HepG2 (cell line): ENCODE results near the gene TMEM135. TPM values are rescaled to one million over a fixed set of nuclear protein-coding genes. Genes with fewer than 3 reads are reported as not detected.

Source experiments
- ADNP ChIP-seq: sonication (generic); formaldehyde crosslinking; IDR thresholded peaks from 2 replicates; pipeline ENCODE4 v1.4.0; 2020; ENCODE audit warnings: missing genetic modification reagents
- CSRNP2 ChIP-seq: sonication (generic); formaldehyde crosslinking; conservative IDR thresholded peaks from 2 replicates; pipeline ENCODE4 v1.8.0; 2022; ENCODE audit warnings: low read depth, missing genetic modification reagents
- DNMT1 ChIP-seq: sonication (generic); formaldehyde crosslinking; IDR thresholded peaks from 2 replicates; pipeline ENCODE4 v1.5.1; 2020; ENCODE audit warnings: mild to moderate bottlenecking, missing genetic modification reagents
- FOXA3 ChIP-seq: IDR thresholded peaks from 2 replicates; pipeline ENCODE4 v1.6.1; 2016; ENCODE audit warnings: missing genetic modification reagents, missing compliant biosample characterization
- FOXC1 ChIP-seq: sonication (generic); formaldehyde crosslinking; IDR thresholded peaks from 2 replicates; pipeline ENCODE4 v1.8.0; 2022; ENCODE audit warnings: mild to moderate bottlenecking, missing genetic modification reagents, borderline replicate concordance
- GMEB1 ChIP-seq: sonication (generic); formaldehyde crosslinking; IDR thresholded peaks from 2 replicates; pipeline ENCODE4 v1.5.1; 2020; ENCODE audit warnings: missing genetic modification reagents, mild to moderate bottlenecking, borderline replicate concordance
- HDAC1 ChIP-seq: sonication (generic); formaldehyde crosslinking; IDR thresholded peaks from 2 replicates; pipeline ENCODE4 v1.5.1; 2020; ENCODE audit warnings: mild to moderate bottlenecking, missing genetic modification reagents
- HNF4A ChIP-seq: sonication (generic); formaldehyde crosslinking; IDR thresholded peaks from 2 replicates; pipeline ENCODE4 v1.4.0; 2020; ENCODE audit warnings: missing genetic modification reagents
- ISX ChIP-seq: sonication (generic); formaldehyde crosslinking; conservative IDR thresholded peaks from 2 replicates; pipeline ENCODE4 v1.5.0; 2020; ENCODE audit warnings: missing genetic modification reagents
- KDM4B ChIP-seq: sonication (generic); formaldehyde crosslinking; IDR thresholded peaks from 2 replicates; pipeline ENCODE4 v1.4.0; 2020; ENCODE audit warnings: missing genetic modification reagents
- NR2F2 ChIP-seq: IDR thresholded peaks from 2 replicates; pipeline ENCODE4 v1.6.1; 2012; ENCODE audit warnings: low read depth, inconsistent platforms, borderline replicate concordance
- PPARG ChIP-seq: conservative IDR thresholded peaks from 2 replicates; pipeline ENCODE4 v1.6.1; 2016; ENCODE audit warnings: missing biosample characterization, missing genetic modification reagents
- SOX6 ChIP-seq, 2 experiments: fragments of 450-650 bp in 1 of 2; sonication (generic) in 1 of 2; formaldehyde crosslinking in 1 of 2; IDR thresholded peaks; 2 replicates each; pipeline versions ENCODE4 v1.4.0 to v1.6.1; 2017 to 2020; ENCODE audit warnings: antibody characterized with exemption in 1 of 2, mild to moderate bottlenecking in 1 of 2, missing genetic modification reagents in 1 of 2
- TBX2 ChIP-seq: sonication (generic); formaldehyde crosslinking; IDR thresholded peaks from 2 replicates; pipeline ENCODE4 v1.5.0; 2020; ENCODE audit warnings: missing genetic modification reagents, mild to moderate bottlenecking, borderline replicate concordance
- THAP11 ChIP-seq: IDR thresholded peaks from 2 replicates; pipeline ENCODE4 v1.6.1; 2016; ENCODE audit warnings: missing biosample characterization, missing genetic modification reagents
- TIGD3 ChIP-seq: sonication (generic); formaldehyde crosslinking; IDR thresholded peaks from 2 replicates; pipeline ENCODE4 v1.5.1; 2020; ENCODE audit warnings: mild to moderate bottlenecking, missing genetic modification reagents, borderline replicate concordance
- ZBTB37 ChIP-seq: sonication (generic); formaldehyde crosslinking; IDR thresholded peaks from 2 replicates; pipeline ENCODE4 v1.4.0; 2020; ENCODE audit warnings: mild to moderate bottlenecking, missing genetic modification reagents
- ZBTB42 ChIP-seq: sonication (generic); formaldehyde crosslinking; IDR thresholded peaks from 2 replicates; pipeline ENCODE4 v1.5.0; 2020; ENCODE audit warnings: mild to moderate bottlenecking, missing genetic modification reagents
- ZMYM3 ChIP-seq: sonication (generic); formaldehyde crosslinking; IDR thresholded peaks from 2 replicates; pipeline ENCODE4 v1.5.1; 2020; ENCODE audit warnings: mild to moderate bottlenecking, missing genetic modification reagents
- ZMYM4 ChIP-seq: sonication (generic); formaldehyde crosslinking; IDR thresholded peaks from 2 replicates; pipeline ENCODE4 v1.8.1; 2023; ENCODE audit warnings: mild to moderate bottlenecking, missing genetic modification reagents
- ZNF281 ChIP-seq: sonication (generic); formaldehyde crosslinking; IDR thresholded peaks from 2 replicates; pipeline ENCODE4 v1.4.0; 2020; ENCODE audit warnings: missing genetic modification reagents, borderline replicate concordance
- ZNF572 ChIP-seq: sonication (generic); formaldehyde crosslinking; IDR thresholded peaks from 2 replicates; pipeline ENCODE4 v1.5.1; 2020; ENCODE audit warnings: mild to moderate bottlenecking, missing genetic modification reagents
- ZNF674 ChIP-seq: sonication (generic); formaldehyde crosslinking; IDR thresholded peaks from 2 replicates; pipeline ENCODE4 v1.5.0; 2020; ENCODE audit warnings: low read depth, mild to moderate bottlenecking, missing genetic modification reagents
- polyA plus RNA-seq, 8 experiments: library from polyadenylated mRNA; depleted of rRNA in 3 of 8; stranded (reverse) in 7 of 8; unstranded in 1 of 8; fragments of >200 nt; fragmentation: Illumina TruSeq in 4 of 8; extraction: Trizol in 4 of 8; gene quantifications; 2 replicates each; pipeline versions ENCODE4 v1.2.1 to v1.2.3, GENCODE V29; 2011 to 2016; ENCODE audit warnings: low read depth in 4 of 8, missing spikeins in 1 of 8, mixed read lengths in 1 of 8; ENCODE audit not compliant: insufficient read depth in 1 of 8
- total RNA-seq, 5 experiments: library from RNA; depleted of rRNA; stranded (reverse); fragments of >200 nt; fragmentation: Illumina TruSeq; extraction: Trizol; gene quantifications; 2 replicates each; pipeline ENCODE4 v1.2.3, GENCODE V29; 2016; ENCODE audit warnings: low read depth in 1 of 5

Gene TMEM135
- total and polyA plus RNA-seq, 2 of the 13 experiments (the other 11 are each of a cell fraction or from before 2014, with no cell fraction given): 36.6 to 88.9 TPM

GRCh38 chr11:87280143-87280542 lies 242.4 kb downstream of the TMEM135 start (continued):
- TF ChIP-seq ZBTB42 (CRISPR knock-in tag) (no peak), ZNF674 (no peak), GMEB1 (CRISPR knock-in tag) (no peak), ZMYM3 (CRISPR knock-in tag) (no peak), ZBTB37 (no peak), ZMYM4 (CRISPR knock-in tag) (no peak), PPARG (CRISPR knock-in tag) (0 out of 2 replicates have a peak, but pooled peaks have one; percentile 26), CSRNP2 (no peak), HNF4A (CRISPR knock-in tag) (peak; percentile 60), KDM4B (CRISPR knock-in tag) (no peak), DNMT1 (CRISPR knock-in tag) (no peak), ZNF572 (CRISPR knock-in tag) (no peak), FOXA3 (0 out of 2 replicates have a peak, but pooled peaks have one; percentile 13), TIGD3 (no peak), TBX2 (CRISPR knock-in tag) (no peak), ZNF281 (no peak), THAP11 (CRISPR knock-in tag) (no peak), SOX6 (IDR thresholded peaks at IDR 0.05) (no peak), SOX6 (CRISPR knock-in tag; IDR thresholded peaks at IDR 0.05) (peak; percentile 41; the same call in 1 of the 2 replicates), ISX (CRISPR knock-in tag) (no peak), ADNP (no peak), NR2F2 (peak; percentile 46; the same call in 1 of the 2 replicates), FOXC1 (CRISPR knock-in tag) (no peak), HDAC1 (no peak)
